Choroid plexus epithelial cell (primary cell): ENCODE measurements around the gene ANKRD63.

ENCODE experiments used
- DNase-seq: peaks from one replicate; pipeline ENCODE4 v3.0.0-alpha.2; 2010; ENCODE audit warnings: low read depth
- H3K4me3 ChIP-seq: 2 replicates; pipeline ENCODE4 v1.5.1; 2011; ENCODE audit warnings: low read depth, mild to moderate bottlenecking, control low read depth, low read length, moderate library complexity
- TF ChIP-seq, protein P1 (sequence below): conservative IDR thresholded peaks from 2 replicates; pipeline ENCODE4 v1.5.1; 2011; ENCODE audit warnings: low read depth, mild to moderate bottlenecking, control low read depth, inconsistent platforms, low read length, moderate library complexity

ANKRD63 gene

DNA sequence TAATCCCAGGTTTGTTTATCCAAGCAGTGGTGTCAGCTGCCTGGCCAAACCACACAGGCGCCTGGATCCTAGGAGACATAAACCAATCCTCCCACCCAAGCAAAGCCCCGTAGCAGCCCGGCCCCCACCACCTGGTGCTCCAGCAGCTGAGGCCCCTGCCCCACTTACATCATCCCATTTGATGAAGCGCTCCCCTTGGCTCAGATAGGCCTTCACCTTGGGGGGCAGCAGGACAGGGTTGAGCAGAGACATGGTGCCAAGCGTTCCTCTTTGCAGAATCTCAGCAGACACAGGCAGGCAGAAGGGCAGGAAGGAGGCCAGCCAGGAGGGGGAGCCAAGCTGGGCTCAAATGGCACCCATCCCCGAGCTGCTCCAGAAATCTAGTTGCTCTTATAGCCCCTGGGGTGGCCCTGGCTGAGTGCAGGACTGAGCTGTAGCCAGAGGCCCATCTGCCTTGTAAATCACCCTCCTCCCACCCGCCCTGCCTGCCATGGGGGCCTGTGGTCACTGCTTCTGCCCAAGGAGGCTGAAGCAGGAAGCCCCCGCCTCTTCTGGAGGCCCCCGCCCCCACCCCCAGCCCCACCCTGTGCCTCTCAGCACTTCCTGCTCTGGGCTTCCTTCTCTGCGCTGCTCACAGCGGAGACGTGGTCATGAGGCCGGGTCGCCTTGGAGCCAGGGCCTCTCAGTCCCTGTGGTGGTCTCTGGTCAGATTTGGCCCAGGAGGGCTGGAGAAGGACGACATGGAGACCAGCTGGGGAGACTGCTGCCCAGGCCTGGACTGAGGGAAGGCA lies 24.8 kb upstream of the ANKRD63 start, which contains the start of gene PLCB2:
Gene PLCB2 (minus strand): TSS at position 515 of the 791 bp plus-strand sequence. CDS start 263 bp downstream, at position 252.
- H3K4me3 ChIP-seq: no peak within 1 kb of the TSS
- TF ChIP-seq, protein P1, sequence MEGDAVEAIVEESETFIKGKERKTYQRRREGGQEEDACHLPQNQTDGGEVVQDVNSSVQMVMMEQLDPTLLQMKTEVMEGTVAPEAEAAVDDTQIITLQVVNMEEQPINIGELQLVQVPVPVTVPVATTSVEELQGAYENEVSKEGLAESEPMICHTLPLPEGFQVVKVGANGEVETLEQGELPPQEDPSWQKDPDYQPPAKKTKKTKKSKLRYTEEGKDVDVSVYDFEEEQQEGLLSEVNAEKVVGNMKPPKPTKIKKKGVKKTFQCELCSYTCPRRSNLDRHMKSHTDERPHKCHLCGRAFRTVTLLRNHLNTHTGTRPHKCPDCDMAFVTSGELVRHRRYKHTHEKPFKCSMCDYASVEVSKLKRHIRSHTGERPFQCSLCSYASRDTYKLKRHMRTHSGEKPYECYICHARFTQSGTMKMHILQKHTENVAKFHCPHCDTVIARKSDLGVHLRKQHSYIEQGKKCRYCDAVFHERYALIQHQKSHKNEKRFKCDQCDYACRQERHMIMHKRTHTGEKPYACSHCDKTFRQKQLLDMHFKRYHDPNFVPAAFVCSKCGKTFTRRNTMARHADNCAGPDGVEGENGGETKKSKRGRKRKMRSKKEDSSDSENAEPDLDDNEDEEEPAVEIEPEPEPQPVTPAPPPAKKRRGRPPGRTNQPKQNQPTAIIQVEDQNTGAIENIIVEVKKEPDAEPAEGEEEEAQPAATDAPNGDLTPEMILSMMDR: peak; percentile 48
- no peak for DNase-seq

DNA sequence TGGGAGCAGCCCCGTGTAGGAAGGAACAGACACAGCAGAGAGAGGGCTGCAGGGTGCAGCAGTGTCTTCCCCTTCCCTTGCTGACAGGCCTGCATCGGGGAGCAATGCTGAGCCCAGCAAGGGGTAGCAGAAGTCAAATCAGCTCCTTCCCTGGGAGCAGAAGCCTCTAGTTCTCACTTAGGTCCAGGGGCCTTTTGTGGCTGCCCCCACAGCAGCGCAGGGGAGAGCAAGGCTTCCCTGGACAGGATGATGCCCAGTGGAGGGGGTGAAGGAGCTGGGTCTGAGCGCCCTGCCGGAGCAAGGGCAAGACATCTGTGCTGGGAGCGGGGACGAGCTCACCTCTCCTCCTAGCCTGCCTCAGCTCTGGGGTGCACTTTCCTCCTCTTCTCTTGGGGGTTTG lies 24.0 kb upstream of the ANKRD63 start:
- TF ChIP-seq, protein P1: no peak
- no peak overlapping the region for H3K4me3 ChIP-seq
- no peak for DNase-seq

DNA sequence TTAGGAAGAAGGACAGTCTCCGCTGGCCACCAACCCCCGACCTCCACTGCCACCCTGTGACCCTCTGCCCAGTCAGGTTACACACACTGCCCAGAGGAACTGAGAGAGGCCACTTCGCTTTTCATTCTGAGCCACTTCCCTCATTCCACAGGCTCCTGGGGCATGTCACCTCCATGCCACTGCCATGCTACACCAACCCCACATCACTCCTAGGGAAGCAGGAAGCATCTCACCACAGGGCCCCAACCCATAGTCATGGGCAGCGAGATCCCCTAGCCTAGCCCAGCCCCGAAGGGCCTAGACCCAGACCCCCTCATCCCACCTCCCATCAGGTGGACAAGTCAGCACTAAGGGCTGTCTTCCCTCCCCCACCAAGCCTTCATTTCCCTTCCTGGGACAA lies 23.5 kb upstream of the ANKRD63 start:
- TF ChIP-seq, protein P1: no peak
- H3K4me3 ChIP-seq: no peak overlapping the region
- DNase-seq: no peak

GRCh38 chr15:40305281-40305680 lies 22.4 kb upstream of the ANKRD63 start:
- no peak overlapping the region for H3K4me3 ChIP-seq
- DNase-seq: no peak
- TF ChIP-seq, protein P1: no peak

DNA sequence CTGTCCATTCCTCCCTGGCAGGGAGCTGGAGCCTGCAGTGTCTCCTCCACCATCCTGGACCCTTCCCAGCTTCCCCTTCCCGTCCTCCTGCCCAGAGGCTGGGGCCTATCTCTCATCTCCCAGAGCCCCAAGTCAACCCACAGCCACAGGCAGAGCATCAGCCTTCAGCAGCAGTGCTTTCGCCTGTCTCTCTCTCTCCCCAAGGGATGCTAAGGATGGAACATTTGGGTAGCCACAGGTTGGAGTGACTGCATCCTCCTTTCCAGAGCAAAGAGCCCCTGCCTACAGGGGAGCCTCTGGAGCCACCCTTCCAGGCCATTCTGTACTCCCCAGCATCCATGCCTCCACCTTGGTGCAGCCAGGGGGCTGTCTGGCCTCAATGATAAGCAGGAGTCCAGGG lies 20.7 kb upstream of the ANKRD63 start:
- no peak overlapping the region for H3K4me3 ChIP-seq
- TF ChIP-seq, protein P1: no peak
- no peak for DNase-seq

DNA sequence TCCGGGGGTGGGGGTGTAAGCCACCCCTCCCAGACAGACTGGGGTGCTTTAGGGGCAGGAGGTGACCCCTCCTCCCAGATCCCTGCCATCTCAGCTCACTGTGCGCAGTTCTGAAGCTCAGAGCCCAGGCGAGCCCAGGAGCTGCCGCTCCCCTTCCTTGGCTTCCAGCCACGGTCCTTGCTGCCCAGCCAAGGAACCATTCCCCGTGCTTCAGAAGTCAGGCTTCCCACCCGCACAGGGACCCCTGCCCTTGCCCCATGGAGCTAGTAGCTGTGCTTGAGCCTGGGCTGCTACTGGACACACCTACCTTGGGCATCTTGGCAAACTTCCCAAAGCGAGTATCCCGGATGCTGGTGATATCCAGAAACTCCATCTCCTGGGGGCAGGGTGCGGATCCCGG lies 20.1 kb upstream of the ANKRD63 start:
- no peak overlapping the region for H3K4me3 ChIP-seq
- DNase-seq: no peak
- TF ChIP-seq, protein P1: no peak
